GM12878 (cell line): ENCODE data around the gene KLF11. TPM values are rescaled to one million over a fixed set of nuclear protein-coding genes. Genes with fewer than 3 reads are reported as not detected.
"Not testable (repeated sequence)": the region's sequence is repeated elsewhere in the genome, so short reads cannot be mapped to it uniquely, and the experiment has no call there.

ENCODE experiments used
- ATAC-seq: fragments of 200-7000 bp; cut with Tn5 transposase; 3 replicates; pipeline ENCODE4 v1.9.1; 2020; ENCODE audit warnings: mild to moderate bottlenecking, moderate library complexity
- BruUV-seq: library from RNA; stranded (reverse); fragments of 400-500 nt; replicated peaks from 2 replicates; lab custom pipeline; 2021; lab: Mats Ljungman, UMichigan
- CTCF ChIA-PET: fragments of 300-600 bp; sonication (Branson Sonifier 250); formaldehyde crosslinking; extraction: SDS; loops from one replicate; lab custom pipeline; 2021; ENCODE audit warnings: inconsistent platforms; lab: Yijun Ruan, JAX
- POLR2A ChIA-PET: fragments of 350-600 bp; formaldehyde crosslinking; extraction: SDS; loops from one replicate; lab custom pipeline; 2021; ENCODE audit warnings: inconsistent platforms; lab: Charles Lee
- RAD21 ChIA-PET: fragments of 300-600 bp; sonication (Branson Sonifier 250); formaldehyde crosslinking; loops from one replicate; lab custom pipeline; 2023; ENCODE audit warnings: antibody characterized with exemption; ENCODE audit not compliant: unreplicated experiment; lab: Charles Lee
- SMC1A ChIA-PET: fragments of 300-600 bp; sonication (Branson Sonifier 250); formaldehyde crosslinking; loops from one replicate; lab custom pipeline; 2023; ENCODE audit not compliant: unreplicated experiment, uncharacterized antibody; lab: Charles Lee
- DNase-seq: peaks from one replicate; pipeline ENCODE4 v3.0.0-alpha.2; 2011; ENCODE audit warnings: low read depth, low spot score
- FAIRE-seq: peaks from 3 replicates; lab custom pipeline; 2011; peaks lifted over from hg19 to GRCh38; lab: Jason Lieb, UNC
- H2AFZ ChIP-seq: 2 replicates; pipeline ENCODE4 v1.6.0; 2011; ENCODE audit warnings: low read depth, low read length, control low read depth; ENCODE audit not compliant: control insufficient read depth
- H3K27ac ChIP-seq: 2 replicates; pipeline ENCODE4 v1.5.1; 2011; ENCODE audit warnings: control low read depth; ENCODE audit not compliant: control insufficient read depth, insufficient read depth
- H3K27me3 ChIP-seq, 2 experiments: replicated peaks in 1 of 2; 2 replicates each; pipeline versions ENCODE4 v1.6.0 to v1.6.1; 2011; ENCODE audit warnings: low read length in 1 of 2; ENCODE audit not compliant: control insufficient read depth in 2 of 2, insufficient read depth in 2 of 2
- H3K36me3 ChIP-seq, 2 experiments: 2 replicates each; pipeline ENCODE4 v1.5.1; 2011; ENCODE audit warnings: low read length in 1 of 2; ENCODE audit not compliant: control insufficient read depth in 2 of 2, insufficient read depth in 2 of 2
- H3K4me1 ChIP-seq: 2 replicates; pipeline ENCODE4 v1.6.1; 2011; ENCODE audit warnings: mild to moderate bottlenecking, low read length, moderate library complexity, mixed read lengths; ENCODE audit not compliant: control insufficient read depth, insufficient read depth
- H3K4me2 ChIP-seq: 2 replicates; pipeline ENCODE4 v1.6.0; 2011; ENCODE audit warnings: control low read depth; ENCODE audit not compliant: control insufficient read depth, insufficient read depth
- H3K4me3 ChIP-seq: fragments of 200-600 bp; sonication (generic); 2 replicates; pipeline ENCODE4 v1.5.1; 2016
- H3K79me2 ChIP-seq: 2 replicates; pipeline ENCODE4 v1.6.0; 2011; ENCODE audit warnings: low read length; ENCODE audit not compliant: control insufficient read depth, insufficient read depth
- H3K9ac ChIP-seq: 2 replicates; pipeline ENCODE4 v1.8.0; 2011; ENCODE audit warnings: low read length, control low read depth, mixed read lengths; ENCODE audit not compliant: control insufficient read depth, insufficient read depth
- H3K9me3 ChIP-seq: replicated peaks from 3 replicates; pipeline ENCODE4 v1.5.1; 2011; ENCODE audit warnings: mild to moderate bottlenecking, low read length; ENCODE audit not compliant: control insufficient read depth, insufficient read depth
- H4K20me1 ChIP-seq: 2 replicates; pipeline ENCODE4 v1.6.0; 2011; ENCODE audit not compliant: control insufficient read depth, insufficient read depth
- ATF7 ChIP-seq: fragments of 450-650 bp; IDR thresholded peaks from 2 replicates; pipeline ENCODE4 v1.6.1; 2016; ENCODE audit warnings: low read depth, mild to moderate bottlenecking
- BCL3 ChIP-seq: IDR thresholded peaks from 2 replicates; pipeline ENCODE4 v1.6.1; 2011; ENCODE audit warnings: borderline replicate concordance, low read depth, mild to moderate bottlenecking, moderate library complexity, low read length; ENCODE audit not compliant: insufficient read depth, poor library complexity, severe bottlenecking
- ETV6 ChIP-seq, 2 experiments: fragments of 450-650 bp in 1 of 2; IDR thresholded peaks in 1 of 2; conservative IDR thresholded peaks in 1 of 2; 2 replicates each; pipeline ENCODE4 v1.6.1; 2014; ENCODE audit warnings: antibody characterized with exemption in 1 of 2, borderline replicate concordance in 1 of 2, low read depth in 1 of 2, mild to moderate bottlenecking in 1 of 2, moderate library complexity in 1 of 2
- POLR2AphosphoS2 ChIP-seq: IDR thresholded peaks from 2 replicates; pipeline ENCODE4 v1.6.1; 2011; ENCODE audit warnings: low read depth, mild to moderate bottlenecking, low read length, improper control_type of control experiment, moderate library complexity
- RBBP5 ChIP-seq: fragments of 200-600 bp; sonication (generic); conservative IDR thresholded peaks from 2 replicates; pipeline ENCODE4 v1.6.1; 2016
- TCF3 ChIP-seq: IDR thresholded peaks from 2 replicates; pipeline ENCODE4 v1.6.1; 2012; ENCODE audit warnings: low read depth, mild to moderate bottlenecking, low read length, borderline replicate concordance; ENCODE audit not compliant: insufficient read depth
- WGBS: methylation state at CpG from one replicate; pipeline ENCODE4 v1.1.6; 2016; ENCODE audit warnings: low lambda C conversion rate; ENCODE audit not compliant: insufficient replicate concordance, insufficient coverage; ENCODE audit errors: missing lambda C conversion rate; 5-methylcytosine and 5-hydroxymethylcytosine counted together
- in situ Hi-C: fragments of 300-500 bp; cut with MboI; formaldehyde crosslinking; loops from 9 replicates; pipeline ENCODE4 v1.14.3; 2018; ENCODE audit warnings: mixed read lengths
- intact Hi-C: fragments of 100-400 bp; cut with micrococcal nuclease; formaldehyde crosslinking; loops from one replicate; pipeline ENCODE4 v1.14.2; 2022; ENCODE audit not compliant: unreplicated experiment
- polyA plus RNA-seq, 11 experiments: library from polyadenylated mRNA; depleted of rRNA in 4 of 11; unstranded in 6 of 11; stranded (reverse) in 5 of 11; fragments of >200 nt; fragmentation: Nextera tagmentation in 4 of 11; fragmentation: Illumina TruSeq in 1 of 11; extraction: Ambion mirVana in 4 of 11; extraction: Trizol in 1 of 11; gene quantifications; 1 replicate in 1 of 11; 2 replicates in 10 of 11; pipeline versions ENCODE4 v1.2.1 to v1.2.3, GENCODE V29; 2011 to 2016; ENCODE audit warnings: inconsistent platforms in 2 of 11, missing spikeins in 2 of 11, low read depth in 1 of 11
- total RNA-seq, 4 experiments: library from RNA; depleted of rRNA in 3 of 4; stranded (reverse); fragments of >200 nt in 3 of 4; fragmentation: Illumina TruSeq in 1 of 4; extraction: Trizol in 1 of 4; gene quantifications; 2 replicates each; pipeline versions ENCODE4 v1.2.1 to v1.2.3, GENCODE V29; 2013 to 2021
- TF ChIP-seq, protein P1 (sequence below): fragments of 450-650 bp; formaldehyde crosslinking; IDR thresholded peaks from 2 replicates; pipeline ENCODE4 v1.4.0; 2020; ENCODE audit warnings: mild to moderate bottlenecking, moderate library complexity

Gene KLF11
- total and polyA plus RNA-seq, 10 of the 15 experiments (the other 5 are each of a cell fraction or from before 2014, with no cell fraction given), result 0.03 to 0.54 (median 0.14) TPM; not detected in 1

GRCh38 chr2:10013651-10014417 lies 29.5 kb upstream of the KLF11 start:
- H3K36me3 ChIP-seq, BruUV-seq, ATAC-seq, H4K20me1 ChIP-seq, FAIRE-seq, H3K79me2 ChIP-seq, intact Hi-C loops, H3K4me2 ChIP-seq, H3K4me1 ChIP-seq, H3K27ac ChIP-seq, RAD21 ChIA-PET, H2AFZ ChIP-seq, CTCF ChIA-PET, H3K4me3 ChIP-seq, SMC1A ChIA-PET, POLR2A ChIA-PET, H3K27me3 ChIP-seq, H3K9ac ChIP-seq, DNase-seq, in situ Hi-C loops, H3K9me3 ChIP-seq: not testable (repeated sequence)
- TF ChIP-seq TCF3 (0 out of 2 replicates have a peak, but pooled peaks have one; percentile 18), BCL3 (peak; percentile 87)
- WGBS, result 96% methylated on average over 43 of the region's 43 CpGs

GRCh38 chr2:10014418-10015190 lies 28.7 kb upstream of the KLF11 start:
- Histone ChIP-seq H3K36me3 (no peaks in the 10 kb centered on the region), H3K4me1 (no peaks in the 10 kb centered on the region), H3K4me2 (no peak overlapping the region), H2AFZ (no peak overlapping the region), H3K79me2 (no peaks in the 10 kb centered on the region), H4K20me1 (no peaks in the 10 kb centered on the region), H3K4me3 (no peak overlapping the region), H3K27me3 (no peaks in the 10 kb centered on the region; a peak in 1 of 4 replicates), H3K9me3 (peaks cover 2% of the 10 kb centered on the region; the same call in 1 of the 3 replicates), H3K9ac (no peak overlapping the region), H3K27ac (no peak overlapping the region)
- no TSS peak for BruUV-seq
- RAD21 ChIA-PET, result no interaction called here
- FAIRE-seq (no peak), DNase-seq (no peak), ATAC-seq (no peak)
- in situ Hi-C loops, result no loop called here
- POLR2A ChIA-PET, result no interaction called here
- intact Hi-C loops, result no loop called here
- WGBS, result 86% methylated on average over 42 of the region's 42 CpGs
- CTCF ChIA-PET, result no interaction called here
- SMC1A ChIA-PET, result no interaction called here
- no peak for TF ChIP-seq POLR2AphosphoS2
- no peak for TF ChIP-seq ETV6 (conservative IDR thresholded peaks at IDR 0.05 in 1 of 2, IDR thresholded peaks at IDR 0.05 in 1 of 2; ENCODE audit: borderline replicate concordance in 1 of 2, low read depth in 1 of 2)
- no peak for TF ChIP-seq RBBP5
- TF ChIP-seq, protein P1, sequence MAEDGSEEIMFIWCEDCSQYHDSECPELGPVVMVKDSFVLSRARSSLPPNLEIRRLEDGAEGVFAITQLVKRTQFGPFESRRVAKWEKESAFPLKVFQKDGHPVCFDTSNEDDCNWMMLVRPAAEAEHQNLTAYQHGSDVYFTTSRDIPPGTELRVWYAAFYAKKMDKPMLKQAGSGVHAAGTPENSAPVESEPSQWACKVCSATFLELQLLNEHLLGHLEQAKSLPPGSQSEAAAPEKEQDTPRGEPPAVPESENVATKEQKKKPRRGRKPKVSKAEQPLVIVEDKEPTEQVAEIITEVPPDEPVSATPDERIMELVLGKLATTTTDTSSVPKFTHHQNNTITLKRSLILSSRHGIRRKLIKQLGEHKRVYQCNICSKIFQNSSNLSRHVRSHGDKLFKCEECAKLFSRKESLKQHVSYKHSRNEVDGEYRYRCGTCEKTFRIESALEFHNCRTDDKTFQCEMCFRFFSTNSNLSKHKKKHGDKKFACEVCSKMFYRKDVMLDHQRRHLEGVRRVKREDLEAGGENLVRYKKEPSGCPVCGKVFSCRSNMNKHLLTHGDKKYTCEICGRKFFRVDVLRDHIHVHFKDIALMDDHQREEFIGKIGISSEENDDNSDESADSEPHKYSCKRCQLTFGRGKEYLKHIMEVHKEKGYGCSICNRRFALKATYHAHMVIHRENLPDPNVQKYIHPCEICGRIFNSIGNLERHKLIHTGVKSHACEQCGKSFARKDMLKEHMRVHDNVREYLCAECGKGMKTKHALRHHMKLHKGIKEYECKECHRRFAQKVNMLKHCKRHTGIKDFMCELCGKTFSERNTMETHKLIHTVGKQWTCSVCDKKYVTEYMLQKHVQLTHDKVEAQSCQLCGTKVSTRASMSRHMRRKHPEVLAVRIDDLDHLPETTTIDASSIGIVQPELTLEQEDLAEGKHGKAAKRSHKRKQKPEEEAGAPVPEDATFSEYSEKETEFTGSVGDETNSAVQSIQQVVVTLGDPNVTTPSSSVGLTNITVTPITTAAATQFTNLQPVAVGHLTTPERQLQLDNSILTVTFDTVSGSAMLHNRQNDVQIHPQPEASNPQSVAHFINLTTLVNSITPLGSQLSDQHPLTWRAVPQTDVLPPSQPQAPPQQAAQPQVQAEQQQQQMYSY, result no peak
- TF ChIP-seq ATF7, result no peak
